OCI-LY3 (cell line): ENCODE data around the gene NFIC.

Source experiments
- H2AFZ ChIP-seq: fragments of 200-600, 300-600 bp; shearing (Covaris generic); 2 replicates; pipeline ENCODE4 v1.6.0; 2014; ENCODE audit warnings: antibody characterized with exemption, low read depth, low read length
- H3K27ac ChIP-seq: fragments of 200-600, 300-600 bp; sonication (generic); 2 replicates; pipeline ENCODE4 v1.5.1; 2014; ENCODE audit warnings: mild to moderate bottlenecking, low read length, moderate library complexity, mixed read lengths
- H3K27me3 ChIP-seq: fragments of 200-600, 300-600 bp; sonication (generic); 2 replicates; pipeline ENCODE4 v1.6.1; 2014; ENCODE audit warnings: low read depth, low read length, mixed read lengths
- H3K36me3 ChIP-seq: fragments of 200-600, 300-600 bp; sonication (generic); replicated peaks from 2 replicates; pipeline ENCODE3; 2014; ENCODE audit warnings: low read depth, low read length, mixed read lengths
- H3K4me1 ChIP-seq: fragments of 300-600, 200-600 bp; sonication (generic); 2 replicates; pipeline ENCODE4 v1.6.1; 2014; ENCODE audit warnings: low read length, mixed read lengths
- H3K4me2 ChIP-seq: fragments of 200-600, 300-600 bp; sonication (generic); 2 replicates; pipeline ENCODE4 v1.6.1; 2014; ENCODE audit warnings: low read length, mixed read lengths
- H3K4me3 ChIP-seq: fragments of 300-600, 200-600 bp; sonication (generic); 2 replicates; pipeline ENCODE4 v1.5.1; 2014; ENCODE audit warnings: antibody characterized with exemption, mild to moderate bottlenecking, low read length, moderate library complexity
- H3K79me2 ChIP-seq: fragments of 300-600, 200-600 bp; shearing (Covaris generic); 2 replicates; pipeline ENCODE4 v1.6.1; 2014; ENCODE audit warnings: mild to moderate bottlenecking, low read length, mixed read lengths
- H3K9ac ChIP-seq: fragments of 300-600, 200-600 bp; shearing (Covaris generic); 2 replicates; pipeline ENCODE4 v1.6.0; 2014; ENCODE audit warnings: mild to moderate bottlenecking, low read length, moderate library complexity
- H3K9me3 ChIP-seq: fragments of 200-600, 300-600 bp; shearing (Covaris generic); 2 replicates; pipeline ENCODE4 v1.6.1; 2014; ENCODE audit warnings: low read length, mixed read lengths; ENCODE audit not compliant: insufficient read depth
- H4K20me1 ChIP-seq: fragments of 200-600, 300-600 bp; sonication (generic); 2 replicates; pipeline ENCODE4 v1.6.1; 2016; ENCODE audit warnings: low read length, mixed read lengths; ENCODE audit not compliant: insufficient read depth
- EZH2phosphoT487 ChIP-seq: fragments of 200-600 bp; shearing (Covaris generic); IDR thresholded peaks from 2 replicates; pipeline ENCODE4 v1.6.1; 2018; ENCODE audit warnings: antibody characterized with exemption, mixed run types, low read depth
- TF ChIP-seq, protein P1 (sequence below): fragments of 200-600, 300-600 bp; sonication (generic); IDR thresholded peaks from 2 replicates; pipeline ENCODE4 v1.5.1; 2014; ENCODE audit warnings: antibody characterized with exemption, low read length, low read depth

Gene NFIC

DNA sequence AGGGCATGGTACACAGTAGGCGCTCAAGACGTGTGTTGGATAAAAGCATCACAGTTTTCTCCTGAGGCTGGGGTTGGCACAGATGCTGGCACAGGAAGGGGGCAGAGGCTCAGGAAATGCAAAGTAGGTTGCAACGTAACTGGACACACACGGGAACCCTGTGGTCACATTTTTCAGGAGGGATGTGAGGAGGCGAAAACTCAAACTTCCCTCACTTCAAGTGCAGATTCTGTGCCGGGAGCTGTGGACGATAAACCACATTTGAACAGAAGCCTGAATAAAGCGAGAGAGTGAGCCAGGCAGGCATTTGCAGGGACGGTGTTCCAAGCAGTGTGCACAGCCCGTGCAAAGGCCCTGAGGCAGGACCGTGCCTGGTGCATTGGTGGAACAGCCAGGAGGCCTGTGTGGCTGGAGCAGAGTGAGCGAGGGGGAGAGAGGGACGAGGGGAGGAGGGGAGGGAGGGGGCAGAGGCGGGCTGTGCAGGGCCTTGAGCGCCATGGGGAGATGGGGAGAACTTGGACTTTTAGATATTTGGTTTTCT, 40.3 kb downstream of the NFIC start:
- peaks cover 82% of the 10 kb centered on the region for H3K79me2 ChIP-seq
- no peak overlapping the region for H3K4me3 ChIP-seq
- no peak overlapping the region for H3K27ac ChIP-seq
- H3K27me3 ChIP-seq, result no peaks in the 10 kb centered on the region
- no peak overlapping the region for H3K9ac ChIP-seq
- no peak for TF ChIP-seq EZH2phosphoT487
- TF ChIP-seq, protein P1, sequence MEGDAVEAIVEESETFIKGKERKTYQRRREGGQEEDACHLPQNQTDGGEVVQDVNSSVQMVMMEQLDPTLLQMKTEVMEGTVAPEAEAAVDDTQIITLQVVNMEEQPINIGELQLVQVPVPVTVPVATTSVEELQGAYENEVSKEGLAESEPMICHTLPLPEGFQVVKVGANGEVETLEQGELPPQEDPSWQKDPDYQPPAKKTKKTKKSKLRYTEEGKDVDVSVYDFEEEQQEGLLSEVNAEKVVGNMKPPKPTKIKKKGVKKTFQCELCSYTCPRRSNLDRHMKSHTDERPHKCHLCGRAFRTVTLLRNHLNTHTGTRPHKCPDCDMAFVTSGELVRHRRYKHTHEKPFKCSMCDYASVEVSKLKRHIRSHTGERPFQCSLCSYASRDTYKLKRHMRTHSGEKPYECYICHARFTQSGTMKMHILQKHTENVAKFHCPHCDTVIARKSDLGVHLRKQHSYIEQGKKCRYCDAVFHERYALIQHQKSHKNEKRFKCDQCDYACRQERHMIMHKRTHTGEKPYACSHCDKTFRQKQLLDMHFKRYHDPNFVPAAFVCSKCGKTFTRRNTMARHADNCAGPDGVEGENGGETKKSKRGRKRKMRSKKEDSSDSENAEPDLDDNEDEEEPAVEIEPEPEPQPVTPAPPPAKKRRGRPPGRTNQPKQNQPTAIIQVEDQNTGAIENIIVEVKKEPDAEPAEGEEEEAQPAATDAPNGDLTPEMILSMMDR, result no peak
- peaks cover 13% of the 10 kb centered on the region for H3K36me3 ChIP-seq
- no peak overlapping the region for H2AFZ ChIP-seq
- H4K20me1 ChIP-seq, result peaks cover 59% of the 10 kb centered on the region
- no peaks in the 10 kb centered on the region for H3K4me1 ChIP-seq
- no peaks in the 10 kb centered on the region for H3K9me3 ChIP-seq
- H3K4me2 ChIP-seq, result no peak overlapping the region

DNA sequence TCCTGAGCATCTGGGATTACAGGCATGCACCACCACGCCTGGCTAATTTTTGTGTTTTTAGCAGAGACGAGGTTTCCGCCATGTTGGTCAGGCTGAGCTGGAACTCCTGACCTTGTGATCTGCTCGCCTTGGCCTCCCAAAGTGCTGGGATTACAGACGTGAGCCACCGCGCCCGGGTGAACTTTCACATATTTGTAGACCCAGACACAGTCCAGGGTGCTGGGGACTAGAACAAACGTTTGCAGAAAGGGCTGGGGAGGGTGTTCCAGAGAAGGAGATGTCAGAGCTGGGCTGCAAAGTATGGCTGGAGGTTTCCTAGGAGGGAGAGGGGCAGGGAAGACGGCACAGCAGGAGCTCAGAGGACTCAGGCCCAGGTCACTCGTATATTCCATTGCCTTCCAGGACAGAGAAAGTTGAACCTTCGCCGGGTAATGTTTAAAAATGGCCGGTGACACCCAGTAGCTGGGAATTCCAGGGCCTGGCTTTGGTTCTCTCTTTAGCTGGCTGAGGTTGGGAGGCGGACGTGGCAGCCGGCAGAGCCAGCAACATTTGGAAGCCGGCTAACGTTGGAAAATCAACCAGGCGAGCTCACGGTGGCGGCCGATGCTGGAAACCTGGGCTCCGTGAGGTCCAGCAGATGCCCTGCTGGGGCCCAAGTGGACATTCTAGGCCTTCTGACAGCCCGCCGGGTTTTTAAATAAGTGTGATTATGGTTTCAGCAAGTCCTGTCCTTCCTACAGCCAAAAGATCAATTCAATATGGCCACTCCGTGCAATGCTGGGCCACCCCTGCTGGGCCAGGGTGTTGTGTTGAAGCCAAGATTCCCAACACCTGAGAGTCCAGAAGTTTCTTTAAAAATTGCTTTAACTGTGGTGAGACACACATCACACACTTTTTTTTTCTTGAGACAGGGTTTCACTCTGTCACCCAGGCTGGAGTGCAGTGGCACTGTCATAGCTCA, 41.5 kb downstream of the NFIC start:
- Histone ChIP-seq H3K9me3 (no peaks in the 10 kb centered on the region), H3K79me2 (peaks cover 74% of the 10 kb centered on the region), H4K20me1 (peaks cover 57% of the 10 kb centered on the region)

DNA sequence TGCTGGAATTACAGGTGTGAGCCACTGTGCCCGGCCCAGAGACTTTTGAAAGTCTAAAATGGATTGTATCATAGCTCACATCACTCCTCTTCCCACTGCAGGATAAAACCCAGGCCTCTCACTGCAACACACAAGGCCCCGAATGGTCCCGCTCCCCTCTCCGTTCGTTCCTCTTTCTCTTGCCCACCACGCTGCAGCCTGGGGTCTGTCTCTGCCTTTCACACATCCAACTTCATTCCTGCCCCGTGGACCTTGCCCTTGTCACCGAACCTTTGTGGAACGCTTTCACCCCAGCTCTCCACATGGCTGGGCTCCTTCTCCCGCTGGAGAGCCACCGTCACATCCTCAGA, 42.6 kb downstream of the NFIC start:
- peaks cover 70% of the 10 kb centered on the region for H3K79me2 ChIP-seq
- H3K27me3 ChIP-seq, result no peaks in the 10 kb centered on the region
- H3K4me3 ChIP-seq, result no peak overlapping the region
- H3K4me2 ChIP-seq, result no peak overlapping the region
- H3K4me1 ChIP-seq, result no peaks in the 10 kb centered on the region
- H4K20me1 ChIP-seq, result peaks cover 52% of the 10 kb centered on the region
- no peak overlapping the region for H3K27ac ChIP-seq
- no peak overlapping the region for H2AFZ ChIP-seq
- H3K36me3 ChIP-seq, result peaks cover 2% of the 10 kb centered on the region
- no peak overlapping the region for H3K9ac ChIP-seq
- TF ChIP-seq, protein P1, result no peak
- TF ChIP-seq EZH2phosphoT487, result no peak
- H3K9me3 ChIP-seq, result no peaks in the 10 kb centered on the region

More for the DNA sequence above, 41.5 kb downstream of the NFIC start:
- Histone ChIP-seq H3K4me2 (no peak overlapping the region), H3K27me3 (no peaks in the 10 kb centered on the region), H3K4me1 (no peaks in the 10 kb centered on the region), H3K36me3 (peaks cover 5% of the 10 kb centered on the region), H2AFZ (no peak overlapping the region), H3K27ac (no peak overlapping the region), H3K4me3 (no peak overlapping the region), H3K9ac (no peak overlapping the region)
- TF ChIP-seq, protein P1, result no peak
- no peak for TF ChIP-seq EZH2phosphoT487

DNA sequence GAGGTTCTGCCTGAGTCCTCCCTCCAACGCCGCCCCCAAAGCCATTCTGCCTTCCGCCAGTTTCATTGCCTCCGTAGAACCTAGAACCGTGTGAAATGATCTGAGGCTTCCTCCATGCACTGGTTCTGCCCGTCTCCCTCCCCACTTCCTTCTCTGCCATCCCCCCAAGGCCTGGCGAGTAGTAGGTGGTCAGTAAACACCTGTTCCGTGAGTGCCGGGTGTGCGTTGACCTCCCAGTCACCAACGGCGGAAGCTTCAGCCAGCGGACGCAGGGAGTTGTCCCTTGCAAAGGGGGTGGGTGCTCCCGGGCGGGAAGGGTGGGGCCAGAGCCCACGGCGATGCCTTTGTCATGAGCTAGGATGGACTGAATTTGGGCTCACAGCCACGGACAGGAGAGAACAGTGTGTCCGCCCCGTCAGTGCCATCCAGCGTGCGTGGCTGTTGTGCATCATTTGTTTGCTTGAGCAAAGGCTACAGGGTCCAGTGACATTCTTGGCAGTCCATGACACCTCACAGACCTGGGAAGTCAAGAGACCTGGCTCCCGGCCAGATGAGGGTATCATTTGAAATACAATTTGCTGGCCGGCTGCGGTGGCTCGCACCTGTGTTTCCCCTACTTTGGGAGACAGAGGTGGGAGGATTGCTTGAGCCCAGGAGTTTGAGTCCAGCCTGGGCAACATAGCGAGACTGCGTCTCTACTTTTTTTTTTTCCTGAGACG, 43.1 kb downstream of the NFIC start:
- H2AFZ ChIP-seq, result no peak overlapping the region

More for the DNA sequence above, 43.1 kb downstream of the NFIC start:
- Histone ChIP-seq H3K27me3 (no peaks in the 10 kb centered on the region), H3K9me3 (no peaks in the 10 kb centered on the region), H3K9ac (no peak overlapping the region), H4K20me1 (peaks cover 52% of the 10 kb centered on the region), H3K79me2 (peaks cover 67% of the 10 kb centered on the region), H3K36me3 (peaks cover 3% of the 10 kb centered on the region), H3K4me3 (no peak overlapping the region), H3K4me2 (no peak overlapping the region), H3K4me1 (no peaks in the 10 kb centered on the region), H3K27ac (no peak overlapping the region)
- no peak for TF ChIP-seq EZH2phosphoT487
- TF ChIP-seq, protein P1, result no peak
